PC-9 (cell line): Measurements from ENCODE around the gene AGO4. TPM values are rescaled to one million over a fixed set of nuclear protein-coding genes. Genes with fewer than 3 reads are reported as not detected.

Experiments used
- BruUV-seq: library from RNA; stranded (reverse); fragments of 400-500 nt; replicated peaks from 2 replicates; lab custom pipeline; 2021; lab: Mats Ljungman, UMichigan
- CTCF ChIA-PET: fragments of 300-600 bp; sonication (Branson Sonifier 250); formaldehyde crosslinking; loops from one replicate; lab custom pipeline; 2022; ENCODE audit warnings: antibody characterized with exemption; lab: Charles Lee
- POLR2A ChIA-PET: fragments of 300-600 bp; sonication (Branson Sonifier 250); formaldehyde crosslinking; loops from one replicate; lab custom pipeline; 2022; ENCODE audit warnings: antibody characterized with exemption; ENCODE audit not compliant: unreplicated experiment; lab: Charles Lee
- DNase-seq, 2 experiments: peaks; one replicate each; pipeline versions ENCODE4 v3.0.0 to v3.0.0-alpha.2; 2015 to 2022; ENCODE audit warnings: mixed read lengths in 1 of 2
- H2AFZ ChIP-seq: fragments of 200-600 bp; sonication (generic); 2 replicates; pipeline ENCODE4 v1.8.1; 2017; ENCODE audit warnings: antibody characterized with exemption
- H3F3A ChIP-seq: fragments of 200-600 bp; sonication (generic); 2 replicates; pipeline ENCODE4 v1.8.1; 2017; ENCODE audit warnings: antibody characterized with exemption, mild to moderate bottlenecking, low read depth; ENCODE audit not compliant: insufficient read depth
- H3K27ac ChIP-seq: fragments of 200-600 bp; sonication (generic); 2 replicates; pipeline ENCODE4 v1.6.1; 2016; ENCODE audit warnings: mixed run types
- H3K27me3 ChIP-seq: fragments of 200-600 bp; sonication (generic); 2 replicates; pipeline ENCODE4 v1.6.1; 2016; ENCODE audit warnings: low read depth, mixed run types; ENCODE audit not compliant: insufficient read depth
- H3K36me3 ChIP-seq: fragments of 200-600 bp; sonication (generic); 2 replicates; pipeline ENCODE4 v1.6.1; 2016; ENCODE audit warnings: low read depth, mixed run types
- H3K4me1 ChIP-seq: fragments of 200-600 bp; sonication (generic); replicated peaks from 2 replicates; pipeline ENCODE4 v1.6.1; 2016; ENCODE audit warnings: mixed run types; ENCODE audit not compliant: insufficient read depth
- H3K4me2 ChIP-seq: fragments of 200-600 bp; sonication (generic); 2 replicates; pipeline ENCODE4 v1.6.1; 2017; ENCODE audit warnings: mixed run types
- H3K4me3 ChIP-seq: fragments of 200-600 bp; sonication (generic); 2 replicates; pipeline ENCODE4 v1.6.1; 2016; ENCODE audit warnings: mixed run types
- H3K79me2 ChIP-seq: fragments of 200-600 bp; sonication (generic); 2 replicates; pipeline ENCODE4 v1.6.1; 2017; ENCODE audit warnings: low read depth, mixed run types
- H3K9me2 ChIP-seq: fragments of 200-600 bp; sonication (generic); 2 replicates; pipeline ENCODE4 v1.8.1; 2017; ENCODE audit warnings: mild to moderate bottlenecking; ENCODE audit not compliant: insufficient read depth
- H3K9me3 ChIP-seq: fragments of 200-600 bp; sonication (generic); 2 replicates; pipeline ENCODE4 v1.8.1; 2016; ENCODE audit warnings: low read depth; ENCODE audit not compliant: insufficient read depth
- H4K20me1 ChIP-seq: fragments of 200-600 bp; sonication (generic); 2 replicates; pipeline ENCODE4 v1.8.1; 2017; ENCODE audit not compliant: insufficient read depth
- CTCF ChIP-seq: fragments of 200-600 bp; sonication (generic); conservative IDR thresholded peaks from 2 replicates; pipeline ENCODE4 v1.6.1; 2017; ENCODE audit warnings: mixed run types, antibody characterized with exemption, mild to moderate bottlenecking, moderate library complexity
- EZH2 ChIP-seq: fragments of 200-600 bp; sonication (generic); IDR thresholded peaks from 2 replicates; pipeline ENCODE4 v1.8.0; 2017; ENCODE audit warnings: antibody characterized with exemption, low read depth
- intact Hi-C: fragments of 100-400 bp; cut with micrococcal nuclease; formaldehyde crosslinking; loops from one replicate; pipeline ENCODE4 v1.10.0; 2022; ENCODE audit not compliant: unreplicated experiment
- total RNA-seq: library from RNA; stranded (reverse); gene quantifications from 2 replicates; pipeline ENCODE4 v1.2.3, GENCODE V29; 2021

AGO4 gene
- total RNA-seq, 1 experiment from 2014 or later, result 12.4 TPM

GRCh38 chr1:35899941-35900340 is 92.1 kb downstream of the AGO4 start:
- CTCF ChIA-PET, result no interaction called here
- no peak overlapping the region for H3K27ac ChIP-seq
- no peaks in the 10 kb centered on the region for H3K9me2 ChIP-seq
- H3K27me3 ChIP-seq, result no peaks in the 10 kb centered on the region
- TF ChIP-seq CTCF (no peak), EZH2 (no peak)
- H3K9me3 ChIP-seq, result no peaks in the 10 kb centered on the region
- H3K4me2 ChIP-seq, result no peak overlapping the region
- POLR2A ChIA-PET, result no interaction called here
- H3F3A ChIP-seq, result 0 out of 2 replicates have a peak, but pooled peaks cover 3% of the 10 kb centered on the region
- no peak for DNase-seq
- H4K20me1 ChIP-seq, result no peaks in the 10 kb centered on the region
- H3K4me3 ChIP-seq, result no peak overlapping the region
- H3K4me1 ChIP-seq, result no peaks in the 10 kb centered on the region
- no peak overlapping the region for H2AFZ ChIP-seq
- no TSS peak for BruUV-seq
- peaks cover 24% of the 10 kb centered on the region for H3K36me3 ChIP-seq
- no peaks in the 10 kb centered on the region for H3K79me2 ChIP-seq
- intact Hi-C loops, result no loop called here

GRCh38 chr1:35901235-35901634 is 93.4 kb downstream of the AGO4 start:
- TF ChIP-seq EZH2 (no peak), CTCF (no peak)
- H3F3A ChIP-seq, result 0 out of 2 replicates have a peak, but pooled peaks cover 3% of the 10 kb centered on the region
- no peaks in the 10 kb centered on the region for H3K4me1 ChIP-seq
- CTCF ChIA-PET, result no interaction called here
- no peak overlapping the region for H2AFZ ChIP-seq
- H3K36me3 ChIP-seq, result peaks cover 23% of the 10 kb centered on the region; the same call in 1 of the 2 replicates
- H3K27ac ChIP-seq, result no peak overlapping the region
- no peak for DNase-seq
- intact Hi-C loops, result no loop called here
- no peak overlapping the region for H3K4me3 ChIP-seq
- no peaks in the 10 kb centered on the region for H3K9me3 ChIP-seq
- no peaks in the 10 kb centered on the region for H3K79me2 ChIP-seq
- no peak overlapping the region for H3K4me2 ChIP-seq
- H4K20me1 ChIP-seq, result no peaks in the 10 kb centered on the region
- H3K9me2 ChIP-seq, result no peaks in the 10 kb centered on the region
- POLR2A ChIA-PET, result no interaction called here
- BruUV-seq, result no TSS peak
- no peaks in the 10 kb centered on the region for H3K27me3 ChIP-seq

- H3K9me3 ChIP-seq, result no peaks in the 10 kb centered on the region
- H4K20me1 ChIP-seq, result no peaks in the 10 kb centered on the region
- no peak for TF ChIP-seq CTCF
- no peak for TF ChIP-seq EZH2
- ChIA-PET CTCF (interaction anchor here (0.7 kb wide), 2 partner anchors 9 to 102 kb away, joined by 3 to 17 read pairs; no protein-coding TSS in a partner anchor), POLR2A (no interaction called here)
- 0 out of 2 replicates have a peak, but pooled peaks cover 3% of the 10 kb centered on the region for H3F3A ChIP-seq
- intact Hi-C loops, result no loop called here
- H3K4me3 ChIP-seq, result no peak overlapping the region
- no peaks in the 10 kb centered on the region for H3K79me2 ChIP-seq
- no peaks in the 10 kb centered on the region for H3K9me2 ChIP-seq
- DNase-seq, result no peak
- H3K27me3 ChIP-seq, result no peaks in the 10 kb centered on the region
- H3K4me2 ChIP-seq, result no peak overlapping the region
- no peaks in the 10 kb centered on the region for H3K4me1 ChIP-seq
- peaks cover 23% of the 10 kb centered on the region for H3K36me3 ChIP-seq
- BruUV-seq, result no TSS peak
- H3K27ac ChIP-seq, result no peak overlapping the region
- no peak overlapping the region for H2AFZ ChIP-seq
Measured at GRCh38 chr1:35902671-35903070, 94.9 kb downstream of the AGO4 start.

Other genes starting within 250 kb of the AGO4 start
- gene TFAP2E, start 234.7 kb upstream of the AGO4 start, total RNA-seq, result 0.72 and 1.3 TPM in 2 replicates
- gene PSMB2, start 166.5 kb upstream of the AGO4 start, total RNA-seq, result 138 and 206 TPM in 2 replicates
- 7.6 and 9.9 TPM in 2 replicates for gene C1orf216, start 89.1 kb upstream of the AGO4 start, total RNA-seq
- 18.9 and 26.7 TPM in 2 replicates for gene CLSPN, start 38.0 kb upstream of the AGO4 start, total RNA-seq
- gene AGO1, start 75.2 kb downstream of the AGO4 start, total RNA-seq, result 47.9 and 66.0 TPM in 2 replicates
- 47.5 and 50.1 TPM in 2 replicates for gene AGO3, start 123.1 kb downstream of the AGO4 start, total RNA-seq